Karpas-422 (cell line): ENCODE data around the gene LPP. TPM values are rescaled to one million over a fixed set of nuclear protein-coding genes. Genes with fewer than 3 reads are reported as not detected.
A peak's percentile ranks its signal among the peaks of the same experiment; 100 is the strongest.

Source experiments
- DNase-seq: peaks from one replicate; pipeline ENCODE4 v3.0.0-alpha.2; 2015
- H2AFZ ChIP-seq: fragments of 200-600 bp; sonication (generic); 2 replicates; pipeline ENCODE4 v1.6.1; 2014; ENCODE audit warnings: antibody characterized with exemption, low read length, mixed read lengths
- H3K27ac ChIP-seq: fragments of 200-600 bp; sonication (generic); 2 replicates; pipeline ENCODE4 v1.5.1; 2014; ENCODE audit warnings: mild to moderate bottlenecking, low read length, moderate library complexity
- H3K27me3 ChIP-seq: fragments of 200-600 bp; sonication (generic); 2 replicates; pipeline ENCODE4 v1.6.1; 2014; ENCODE audit warnings: low read length, mixed read lengths
- H3K36me3 ChIP-seq: fragments of 200-600 bp; sonication (generic); 2 replicates; pipeline ENCODE4 v1.6.1; 2014; ENCODE audit warnings: low read length, mixed read lengths; ENCODE audit not compliant: insufficient read depth
- H3K4me1 ChIP-seq: fragments of 200-600 bp; sonication (generic); 2 replicates; pipeline ENCODE4 v1.6.1; 2014; ENCODE audit warnings: mild to moderate bottlenecking, low read length, mixed read lengths
- H3K4me2 ChIP-seq: fragments of 200-600 bp; sonication (generic); 2 replicates; pipeline ENCODE4 v1.6.1; 2014; ENCODE audit warnings: low read length, low read depth, mild to moderate bottlenecking; ENCODE audit not compliant: poor library complexity, severe bottlenecking
- H3K4me3 ChIP-seq: fragments of 200-600 bp; sonication (generic); 2 replicates; pipeline ENCODE4 v1.5.1; 2014; ENCODE audit warnings: mild to moderate bottlenecking, antibody characterized with exemption, low read length, mixed read lengths
- H3K79me2 ChIP-seq: fragments of 200-600 bp; sonication (generic); 2 replicates; pipeline ENCODE4 v1.6.1; 2014; ENCODE audit warnings: mild to moderate bottlenecking, low read length, mixed read lengths
- H3K9ac ChIP-seq: fragments of 200-600 bp; sonication (generic); 2 replicates; pipeline ENCODE4 v1.6.0; 2014; ENCODE audit warnings: low read length
- H3K9me2 ChIP-seq: fragments of 200-600 bp; sonication (generic), shearing (Covaris generic); replicated peaks from 2 replicates; pipeline ENCODE4 v1.6.0; 2014; ENCODE audit warnings: mild to moderate bottlenecking, low read length, moderate library complexity; ENCODE audit not compliant: insufficient read depth
- H3K9me3 ChIP-seq: fragments of 300-700, 200-600 bp; sonication (generic); 2 replicates; pipeline ENCODE4 v1.6.1; 2014; ENCODE audit warnings: low read length, mixed read lengths
- H4K20me1 ChIP-seq: fragments of 200-600 bp; sonication (generic); 2 replicates; pipeline ENCODE4 v1.6.1; 2014; ENCODE audit warnings: mild to moderate bottlenecking, antibody characterized with exemption, low read length, low read depth; ENCODE audit not compliant: insufficient read depth
- total RNA-seq: library from RNA; depleted of rRNA; stranded (reverse); fragments of >200 nt; shearing (Covaris generic); gene quantifications from 2 replicates; pipeline ENCODE4 v1.2.3, GENCODE V29; 2014; ENCODE audit warnings: low replicate concordance

The LPP gene
- total RNA-seq, 1 experiment from 2014 or later, result 88.5 TPM

GRCh38 chr3:188207941-188208515 lies 54.1 kb downstream of the LPP start:
- H3K9ac ChIP-seq, result peak overlapping the region; percentile 33
- peak overlapping the region; percentile 61 for H3K27ac ChIP-seq
- no peaks in the 10 kb centered on the region for H3K27me3 ChIP-seq
- H2AFZ ChIP-seq, result peak overlapping the region; percentile 8; the same call in 1 of the 2 replicates
- H3K4me1 ChIP-seq, result peaks cover 36% of the 10 kb centered on the region
- H3K79me2 ChIP-seq, result no peaks in the 10 kb centered on the region
- peak overlapping the region; percentile 5; the same call in 1 of the 2 replicates for H3K4me3 ChIP-seq
- peak overlapping the region; percentile 41 for H3K4me2 ChIP-seq
- no peaks in the 10 kb centered on the region for H3K36me3 ChIP-seq
- DNase-seq, result peak; percentile 55
- no peaks in the 10 kb centered on the region for H4K20me1 ChIP-seq
- no peaks in the 10 kb centered on the region for H3K9me2 ChIP-seq
- no peaks in the 10 kb centered on the region for H3K9me3 ChIP-seq

GRCh38 chr3:188208516-188208981 lies 54.6 kb downstream of the LPP start:
- Histone ChIP-seq H3K27me3 (no peaks in the 10 kb centered on the region), H3K79me2 (no peaks in the 10 kb centered on the region), H3K4me1 (peaks cover 42% of the 10 kb centered on the region), H3K27ac (peak overlapping the region; percentile 61), H3K4me3 (no peak overlapping the region), H3K9me2 (no peaks in the 10 kb centered on the region), H2AFZ (no peak overlapping the region), H3K9me3 (no peaks in the 10 kb centered on the region), H3K36me3 (no peaks in the 10 kb centered on the region), H3K4me2 (peak overlapping the region; percentile 41), H3K9ac (peak overlapping the region; percentile 33), H4K20me1 (no peaks in the 10 kb centered on the region)
- no peak for DNase-seq

- H3K9me2 ChIP-seq, result no peaks in the 10 kb centered on the region
- no peak overlapping the region for H2AFZ ChIP-seq
- H3K4me2 ChIP-seq, result peak overlapping the region; percentile 41
- H3K27me3 ChIP-seq, result no peaks in the 10 kb centered on the region
- no peaks in the 10 kb centered on the region for H3K36me3 ChIP-seq
- H4K20me1 ChIP-seq, result no peaks in the 10 kb centered on the region
- peaks cover 46% of the 10 kb centered on the region for H3K4me1 ChIP-seq
- H3K79me2 ChIP-seq, result no peaks in the 10 kb centered on the region
- peak overlapping the region; percentile 61 for H3K27ac ChIP-seq
- DNase-seq, result no peak
- no peak overlapping the region for H3K9ac ChIP-seq
- H3K4me3 ChIP-seq, result no peak overlapping the region
- no peaks in the 10 kb centered on the region for H3K9me3 ChIP-seq
These were observed 55.1 kb downstream of the LPP start for GRCh38 chr3:188209034-188209433.

- Histone ChIP-seq H3K79me2 (no peaks in the 10 kb centered on the region), H2AFZ (no peak overlapping the region), H3K4me1 (peaks cover 54% of the 10 kb centered on the region), H3K9me2 (no peaks in the 10 kb centered on the region), H3K9me3 (no peaks in the 10 kb centered on the region), H3K36me3 (no peaks in the 10 kb centered on the region), H3K4me3 (no peak overlapping the region), H3K9ac (no peak overlapping the region), H3K27ac (peak overlapping the region; percentile 61; the same call in 1 of the 2 replicates), H4K20me1 (no peaks in the 10 kb centered on the region), H3K4me2 (no peak overlapping the region), H3K27me3 (no peaks in the 10 kb centered on the region)
- no peak for DNase-seq
These were observed 55.8 kb downstream of the LPP start for GRCh38 chr3:188209740-188210139.

- Histone ChIP-seq H3K27me3 (no peaks in the 10 kb centered on the region), H3K4me3 (no peak overlapping the region), H3K4me2 (no peak overlapping the region), H2AFZ (no peak overlapping the region), H4K20me1 (no peaks in the 10 kb centered on the region), H3K79me2 (no peaks in the 10 kb centered on the region), H3K9me3 (no peaks in the 10 kb centered on the region), H3K9ac (no peak overlapping the region), H3K27ac (no peak overlapping the region), H3K4me1 (peaks cover 60% of the 10 kb centered on the region), H3K36me3 (no peaks in the 10 kb centered on the region), H3K9me2 (no peaks in the 10 kb centered on the region)
- DNase-seq, result no peak
These were observed 57.5 kb downstream of the LPP start for GRCh38 chr3:188211476-188211875.

GRCh38 chr3:188212308-188212969 lies 58.5 kb downstream of the LPP start:
- H3K4me1 ChIP-seq, result peaks cover 64% of the 10 kb centered on the region
- peak overlapping the region; percentile 89 for H3K27ac ChIP-seq
- H4K20me1 ChIP-seq, result no peaks in the 10 kb centered on the region
- no peaks in the 10 kb centered on the region for H3K36me3 ChIP-seq
- no peaks in the 10 kb centered on the region for H3K9me2 ChIP-seq
- no peak overlapping the region for H3K4me2 ChIP-seq
- H3K9me3 ChIP-seq, result no peaks in the 10 kb centered on the region
- no peak overlapping the region for H3K9ac ChIP-seq
- H3K4me3 ChIP-seq, result no peak overlapping the region
- H3K79me2 ChIP-seq, result no peaks in the 10 kb centered on the region
- H2AFZ ChIP-seq, result no peak overlapping the region
- no peaks in the 10 kb centered on the region for H3K27me3 ChIP-seq
- no peak for DNase-seq

- no peaks in the 10 kb centered on the region for H3K9me2 ChIP-seq
- no peaks in the 10 kb centered on the region for H4K20me1 ChIP-seq
- DNase-seq, result peak; percentile 71
- no peaks in the 10 kb centered on the region for H3K9me3 ChIP-seq
- no peaks in the 10 kb centered on the region for H3K79me2 ChIP-seq
- H3K4me3 ChIP-seq, result no peak overlapping the region
- peak overlapping the region; percentile 32; the same call in 1 of the 2 replicates for H2AFZ ChIP-seq
- no peaks in the 10 kb centered on the region for H3K36me3 ChIP-seq
- H3K27ac ChIP-seq, result peak overlapping the region; percentile 89
- H3K9ac ChIP-seq, result peak overlapping the region; percentile 61
- H3K4me1 ChIP-seq, result peaks cover 63% of the 10 kb centered on the region
- H3K27me3 ChIP-seq, result no peaks in the 10 kb centered on the region
- H3K4me2 ChIP-seq, result peak overlapping the region; percentile 34
These were observed 60.5 kb downstream of the LPP start for GRCh38 chr3:188214442-188214841.

GRCh38 chr3:188215129-188215528 lies 61.2 kb downstream of the LPP start:
- Histone ChIP-seq H3K4me2 (no peak overlapping the region), H3K27ac (peak overlapping the region; percentile 89), H3K27me3 (no peaks in the 10 kb centered on the region), H3K79me2 (no peaks in the 10 kb centered on the region), H3K9me2 (no peaks in the 10 kb centered on the region), H2AFZ (no peak overlapping the region), H3K36me3 (no peaks in the 10 kb centered on the region; the same call in 1 of the 2 replicates), H3K9ac (0 out of 2 replicates have a peak overlapping the region, but pooled peaks have one; percentile 3), H3K4me1 (peaks cover 66% of the 10 kb centered on the region), H4K20me1 (no peaks in the 10 kb centered on the region), H3K4me3 (no peak overlapping the region), H3K9me3 (no peaks in the 10 kb centered on the region)
- no peak for DNase-seq
